ENCODE results near the gene DMD.

DMD gene

GRCh38 chrX:31225819-31226218 is 1985.5 kb downstream of the DMD start:
- DNase-seq (ENCODE audit: low spot score) = no peak

GRCh38 chrX:31224381-31225012 is 1986.9 kb downstream of the DMD start:
- no peak for DNase-seq (ENCODE audit: low spot score)

- peak; percentile 27 for DNase-seq (ENCODE audit: low spot score)
These were observed 1987.5 kb downstream of the DMD start for GRCh38 chrX:31223817-31224216.

GRCh38 chrX:31222946-31223345 is 1988.4 kb downstream of the DMD start:
- DNase-seq (ENCODE audit: low spot score) = no peak

GRCh38 chrX:31219174-31219573 is 1992.2 kb downstream of the DMD start:
- no peak for DNase-seq (ENCODE audit: low spot score)

GRCh38 chrX:31217084-31217483 is 1994.3 kb downstream of the DMD start:
- no peak for DNase-seq (ENCODE audit: low spot score)

GRCh38 chrX:31215277-31215815 is 1996.0 kb downstream of the DMD start:
- no peak for DNase-seq (ENCODE audit: low spot score)

GRCh38 chrX:31213941-31214340 is 1997.4 kb downstream of the DMD start:
- peak; percentile 21 for DNase-seq (ENCODE audit: low spot score)

- DNase-seq (ENCODE audit: low spot score) = no peak
These were observed 1998.2 kb downstream of the DMD start for GRCh38 chrX:31212856-31213748.

- no peak for DNase-seq (ENCODE audit: low spot score)
These were observed 2002.2 kb downstream of the DMD start for GRCh38 chrX:31209005-31209628.

- no peak for DNase-seq (ENCODE audit: low spot score)
These were observed 2009.8 kb downstream of the DMD start for GRCh38 chrX:31201503-31201902.

GRCh38 chrX:31200430-31200829 is 2010.9 kb downstream of the DMD start:
- DNase-seq (ENCODE audit: low spot score) = no peak

GRCh38 chrX:31199840-31200114 is 2011.6 kb downstream of the DMD start:
- DNase-seq (ENCODE audit: low spot score) = no peak

- DNase-seq (ENCODE audit: low spot score) = no peak
These were observed 2012.1 kb downstream of the DMD start for GRCh38 chrX:31199056-31199839.

- DNase-seq (ENCODE audit: low spot score) = no peak
These were observed 2021.0 kb downstream of the DMD start for GRCh38 chrX:31190221-31190975.

- no peak for DNase-seq (ENCODE audit: low spot score)
These were observed 2024.5 kb downstream of the DMD start for GRCh38 chrX:31186693-31187338.

GRCh38 chrX:31185884-31186283 is 2025.5 kb downstream of the DMD start:
- DNase-seq (ENCODE audit: low spot score) = no peak

GRCh38 chrX:31181377-31182000 is 2029.9 kb downstream of the DMD start:
- DNase-seq (ENCODE audit: low spot score) = no peak

GRCh38 chrX:31179203-31179602 is 2032.1 kb downstream of the DMD start:
- DNase-seq (ENCODE audit: low spot score) = no peak

GRCh38 chrX:31178769-31179125 is 2032.6 kb downstream of the DMD start:
- DNase-seq (ENCODE audit: low spot score) = no peak
